ENCODE measurements around the gene NLRP1.

Gene NLRP1

GRCh38 chr17:5466295-5466694 is 118.0 kb downstream of the NLRP1 start:
- no peak for DNase-seq

GRCh38 chr17:5464717-5465507 is 119.4 kb downstream of the NLRP1 start:
- DNase-seq: no peak

All from femur (tissue), 1 donor.